ENCODE data around the gene MXI1.

GRCh38 chr10:110174816-110175215 is 32.6 kb upstream of the MXI1 start:
- TF ChIP-seq EP300 (IDR thresholded peaks at IDR 0.05) (no peak), CTCF (IDR thresholded peaks at IDR 0.05) (no peak), POLR2A (IDR thresholded peaks at IDR 0.05) (no peak)

Data from sigmoid colon (tissue), 4 donors.